C4-2B (cell line): ENCODE data around the gene TNFAIP8.

Experiments
- H3K27ac ChIP-seq: fragments of 450-650 bp; 2 replicates; pipeline ENCODE4 v1.5.1; 2017
- CTCF ChIP-seq: fragments of 450-650 bp; conservative IDR thresholded peaks from 2 replicates; pipeline ENCODE4 v1.5.1; 2017; ENCODE audit warnings: mild to moderate bottlenecking
- ZFX ChIP-seq: fragments of 450-650 bp; IDR thresholded peaks from 2 replicates; pipeline ENCODE4 v1.6.1; 2017

Gene TNFAIP8

GRCh38 chr5:119353213-119353612, 2.6 kb upstream of the TNFAIP8 start:
- H3K27ac ChIP-seq, result no peak overlapping the region
- TF ChIP-seq ZFX (no peak), CTCF (no peak)

- H3K27ac ChIP-seq, result no peak overlapping the region
- TF ChIP-seq ZFX (no peak), CTCF (no peak)
Observed at GRCh38 chr5:119353686-119354366, 2.0 kb upstream of the TNFAIP8 start.

- TF ChIP-seq ZFX, result no peak
- TF ChIP-seq CTCF, result no peak
- H3K27ac ChIP-seq, result no peak overlapping the region
Observed at GRCh38 chr5:119354537-119355243, 1.1 kb upstream of the TNFAIP8 start.

GRCh38 chr5:119355244-119355638, 578 bp upstream of the TNFAIP8 start:
- no peak overlapping the region for H3K27ac ChIP-seq
- no peak for TF ChIP-seq CTCF
- TF ChIP-seq ZFX, result no peak

- TF ChIP-seq CTCF (no peak), ZFX (no peak)
- no peak overlapping the region for H3K27ac ChIP-seq
Observed at GRCh38 chr5:119356612-119357188, 881 bp downstream of the TNFAIP8 start.

GRCh38 chr5:119357270-119357669, 1.5 kb downstream of the TNFAIP8 start:
- TF ChIP-seq ZFX (no peak), CTCF (no peak)
- H3K27ac ChIP-seq, result no peak overlapping the region
